GM18499 (cell line): ENCODE results near the gene IRS2.

Experiments
- ATAC-seq: cut with Tn5 transposase; IDR thresholded peaks from one replicate; pipeline ENCODE4 v1.9.1; 2021; ENCODE audit warnings: moderate number of reproducible peaks; ENCODE audit not compliant: insufficient read depth, unreplicated experiment

IRS2 gene

DNA sequence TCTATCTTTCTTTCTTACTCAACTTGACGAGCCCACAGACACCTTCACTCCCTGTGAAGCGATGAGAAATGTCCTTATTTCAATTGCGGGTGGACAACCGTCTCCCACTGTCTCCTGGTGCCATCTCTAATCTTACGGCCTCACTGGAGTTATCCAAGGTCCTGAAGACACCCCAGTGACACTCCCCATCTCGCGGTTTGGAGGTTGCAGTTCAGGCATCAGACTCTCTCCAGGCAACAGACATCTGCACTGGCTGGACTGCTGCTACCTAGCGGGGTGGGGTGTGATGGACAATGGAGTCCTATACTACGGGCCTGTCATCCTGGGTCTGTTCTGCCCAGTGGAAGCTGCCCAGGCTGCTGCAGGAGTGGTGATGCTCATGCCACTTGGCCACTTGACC is 18.3 kb upstream of the IRS2 start:
- no peak for ATAC-seq

GRCh38 chr13:109803825-109804224 is 17.4 kb upstream of the IRS2 start:
- ATAC-seq, result no peak

DNA sequence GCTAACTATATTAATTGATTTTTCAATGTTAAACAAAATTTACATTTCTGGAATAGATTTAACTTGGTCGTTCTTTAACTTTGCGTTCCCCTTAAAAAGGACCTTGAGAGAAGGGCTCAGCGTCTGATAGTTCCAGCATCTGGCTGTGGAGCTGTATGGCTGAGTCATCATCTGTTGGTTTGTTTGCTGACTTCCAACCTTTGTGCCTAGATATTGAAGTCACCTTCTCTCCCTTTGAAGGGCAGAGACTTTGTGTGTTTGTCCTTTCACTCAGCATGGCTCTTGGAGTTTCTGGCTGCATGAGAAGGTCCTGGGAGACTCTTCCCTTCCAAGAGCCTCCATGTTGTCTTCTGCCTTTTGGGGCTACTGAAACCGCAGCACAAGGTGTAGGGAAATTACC is 16.6 kb upstream of the IRS2 start:
- ATAC-seq, result no peak

- no peak for ATAC-seq
These were observed 8.6 kb upstream of the IRS2 start for GRCh38 chr13:109795011-109795410.

DNA sequence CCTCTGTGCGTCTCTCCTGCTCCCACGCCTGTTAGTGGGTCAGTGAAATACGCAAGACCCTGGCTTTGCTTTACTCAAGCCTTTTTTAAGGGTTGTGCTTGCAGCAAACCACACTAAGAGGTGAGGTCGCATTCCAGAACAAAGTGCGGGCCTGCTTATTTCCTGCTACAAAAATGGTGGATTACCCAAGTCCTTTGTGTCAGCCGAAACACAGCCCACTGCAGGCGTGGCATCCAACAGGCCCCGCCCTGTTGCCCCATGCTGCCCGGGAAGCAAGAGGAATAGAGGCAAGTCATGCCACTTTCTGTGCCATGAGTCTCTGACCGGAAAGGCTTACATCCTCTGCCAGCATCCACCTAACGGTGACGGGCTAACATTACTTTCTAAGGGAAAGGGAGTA is 7.7 kb upstream of the IRS2 start:
- no peak for ATAC-seq

DNA sequence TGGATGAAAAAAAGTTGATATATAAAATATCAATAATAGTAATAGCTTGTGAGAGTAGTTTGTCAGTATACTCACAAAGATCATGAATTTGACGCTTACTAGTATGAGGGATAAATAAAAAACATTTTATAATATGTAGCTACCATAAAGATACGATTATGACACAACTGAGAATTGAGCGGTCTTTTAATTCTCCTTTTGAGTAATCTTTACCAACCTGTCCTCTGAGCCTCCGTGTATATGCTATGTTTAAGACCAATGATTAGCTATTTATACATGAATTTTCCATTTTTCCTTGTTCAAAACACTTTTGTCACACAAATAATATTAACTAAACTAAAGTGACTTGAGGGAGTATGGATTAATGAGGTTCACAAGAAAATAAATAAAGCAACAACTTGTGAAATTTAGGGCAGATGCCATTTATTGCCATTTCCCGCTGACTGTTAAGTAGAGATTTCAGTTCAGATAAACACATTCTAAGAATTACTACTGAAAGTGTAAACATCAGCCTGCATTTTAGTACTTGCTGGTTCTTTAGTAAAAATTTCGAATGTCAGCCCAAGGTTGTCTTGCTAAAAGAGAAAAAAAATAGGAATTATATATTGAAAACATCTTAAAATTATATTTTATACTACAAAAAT is 6.2 kb upstream of the IRS2 start:
- ATAC-seq, result no peak

GRCh38 chr13:109790942-109791605 is 4.7 kb upstream of the IRS2 start:
- no peak for ATAC-seq

GRCh38 chr13:109790086-109790485 is 3.7 kb upstream of the IRS2 start:
- no peak for ATAC-seq

- ATAC-seq, result no peak
These were observed 2.9 kb upstream of the IRS2 start for GRCh38 chr13:109789262-109789661.

DNA sequence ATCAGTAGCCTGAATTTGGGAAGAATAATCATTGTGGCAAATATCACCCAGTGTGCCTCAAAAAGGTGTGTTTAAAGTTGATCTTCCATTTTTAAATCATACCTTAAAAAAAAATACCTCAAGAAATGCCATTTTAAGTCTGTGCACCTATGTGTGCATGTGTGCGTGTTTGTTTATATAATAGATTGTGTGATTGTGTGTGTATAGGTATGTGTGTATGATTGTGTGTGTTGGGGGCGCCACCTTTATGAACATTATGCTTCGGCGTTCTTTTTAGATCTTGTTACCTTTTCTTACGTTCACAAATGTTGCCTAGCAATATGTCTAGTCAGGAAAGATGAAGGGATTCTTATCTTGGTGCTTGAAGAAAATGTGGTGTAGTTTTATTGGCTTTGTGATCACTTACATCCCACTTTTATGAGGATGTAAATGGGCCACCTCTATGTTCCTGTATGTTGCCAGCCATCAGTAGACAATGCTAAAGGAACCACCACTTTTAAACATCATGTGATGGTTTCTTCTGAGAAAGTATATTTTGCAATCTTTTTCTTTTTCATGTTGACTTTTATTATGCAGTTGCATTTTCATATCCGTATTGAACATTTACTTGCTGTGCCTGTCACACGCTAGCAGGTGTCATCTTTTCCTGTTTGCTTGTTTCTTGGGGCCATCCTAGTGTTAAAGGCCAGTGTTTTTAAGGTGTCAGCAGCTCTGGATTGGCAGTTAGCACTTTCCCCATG is 2.2 kb upstream of the IRS2 start:
- no peak for ATAC-seq

DNA sequence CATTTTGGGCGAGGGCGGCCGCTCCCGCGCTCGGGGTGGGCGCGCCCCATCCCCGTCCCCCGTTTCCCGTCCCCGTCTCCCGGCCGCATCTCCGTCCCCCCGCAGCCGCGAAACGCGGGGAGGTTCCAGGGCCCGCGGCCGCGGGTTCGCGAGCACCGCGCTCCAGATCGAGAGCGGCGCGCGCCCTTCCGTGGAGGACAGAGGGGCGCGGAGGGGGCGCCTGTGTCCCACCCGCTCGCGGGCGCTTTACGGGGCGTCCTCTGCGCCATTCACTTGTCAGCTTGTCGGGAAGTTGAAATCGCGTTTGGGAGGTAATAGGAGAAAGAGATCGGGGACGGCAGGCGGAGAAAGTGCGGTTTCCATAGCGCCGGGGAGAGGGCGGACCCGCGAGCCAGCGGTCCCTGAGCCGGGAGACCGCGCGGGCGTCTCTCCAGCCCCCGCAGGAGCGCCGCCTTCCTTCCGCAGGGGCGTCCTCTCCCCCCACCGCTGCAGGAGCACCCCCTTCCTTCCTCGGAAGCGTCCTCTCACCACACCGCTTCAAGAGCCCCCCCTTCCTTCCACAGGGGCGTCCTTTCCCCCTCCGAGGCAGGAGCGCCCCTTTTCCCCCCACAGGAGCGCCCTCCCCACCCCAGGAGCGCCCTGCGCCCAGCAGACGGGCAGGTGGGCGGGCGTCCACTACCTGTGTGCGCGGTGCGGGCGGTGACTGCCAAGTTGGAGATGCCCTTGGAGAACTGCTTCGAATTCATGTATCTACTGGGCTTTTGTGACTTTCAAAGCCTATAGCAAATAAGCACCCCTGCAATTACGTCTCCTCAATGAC is 962 bp upstream of the IRS2 start:
- ATAC-seq, result no peak

DNA sequence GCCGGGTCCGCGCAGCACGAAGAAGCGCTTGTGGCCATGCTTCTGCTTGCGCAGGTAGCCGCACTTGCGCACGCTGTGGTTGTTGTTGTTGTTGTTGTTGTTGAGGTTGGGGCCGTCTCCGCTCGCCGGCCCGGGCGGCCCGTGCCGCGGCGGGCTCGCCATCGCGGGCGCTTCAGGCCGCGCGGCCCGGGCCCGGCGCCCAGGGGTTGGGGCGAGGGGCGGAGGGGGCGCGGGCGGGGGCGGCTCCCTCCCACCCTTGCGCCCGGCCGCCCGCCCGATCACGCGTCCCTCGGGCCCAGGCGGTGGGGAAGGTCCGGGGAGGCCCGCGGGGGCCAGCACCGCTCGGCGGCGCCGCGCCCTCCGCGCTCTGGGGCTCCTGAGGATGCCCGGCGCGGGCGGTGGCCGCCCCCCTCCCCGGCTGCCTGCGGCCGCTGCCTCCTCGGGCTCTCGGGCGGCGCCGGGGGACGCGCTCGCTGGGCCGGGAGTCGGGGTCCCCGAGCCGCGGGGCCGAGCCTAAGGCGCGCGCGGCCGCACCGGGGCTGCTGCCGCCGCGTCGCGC is 412 bp downstream of the IRS2 start:
- ATAC-seq, result peak; percentile 2

GRCh38 chr13:109785141-109785891 is 1.1 kb downstream of the IRS2 start:
- ATAC-seq, result no peak

- ATAC-seq, result no peak
These were observed 1.7 kb downstream of the IRS2 start for GRCh38 chr13:109784590-109785140.

GRCh38 chr13:109783815-109784589 is 2.4 kb downstream of the IRS2 start:
- no peak for ATAC-seq

DNA sequence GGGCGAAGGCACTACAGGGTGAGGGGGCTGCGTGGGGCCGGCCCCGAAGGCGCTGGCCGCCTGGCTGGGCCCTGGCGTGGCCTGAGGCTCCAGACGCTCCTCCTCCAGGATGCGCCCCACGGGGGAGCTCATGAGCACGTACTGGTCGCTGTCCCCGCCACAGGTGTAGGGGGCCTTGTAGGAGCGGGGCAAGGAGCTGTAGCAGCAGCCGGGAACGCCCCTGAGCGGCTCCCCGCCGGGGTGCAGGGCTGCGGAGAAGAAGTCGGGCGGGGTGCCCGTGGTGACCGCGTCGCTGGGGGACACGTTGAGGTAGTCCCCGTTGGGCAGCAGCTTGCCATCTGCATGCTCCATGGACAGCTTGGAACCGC is 3.0 kb downstream of the IRS2 start:
- no peak for ATAC-seq

- ATAC-seq, result no peak
These were observed 3.5 kb downstream of the IRS2 start for GRCh38 chr13:109782823-109783431.

DNA sequence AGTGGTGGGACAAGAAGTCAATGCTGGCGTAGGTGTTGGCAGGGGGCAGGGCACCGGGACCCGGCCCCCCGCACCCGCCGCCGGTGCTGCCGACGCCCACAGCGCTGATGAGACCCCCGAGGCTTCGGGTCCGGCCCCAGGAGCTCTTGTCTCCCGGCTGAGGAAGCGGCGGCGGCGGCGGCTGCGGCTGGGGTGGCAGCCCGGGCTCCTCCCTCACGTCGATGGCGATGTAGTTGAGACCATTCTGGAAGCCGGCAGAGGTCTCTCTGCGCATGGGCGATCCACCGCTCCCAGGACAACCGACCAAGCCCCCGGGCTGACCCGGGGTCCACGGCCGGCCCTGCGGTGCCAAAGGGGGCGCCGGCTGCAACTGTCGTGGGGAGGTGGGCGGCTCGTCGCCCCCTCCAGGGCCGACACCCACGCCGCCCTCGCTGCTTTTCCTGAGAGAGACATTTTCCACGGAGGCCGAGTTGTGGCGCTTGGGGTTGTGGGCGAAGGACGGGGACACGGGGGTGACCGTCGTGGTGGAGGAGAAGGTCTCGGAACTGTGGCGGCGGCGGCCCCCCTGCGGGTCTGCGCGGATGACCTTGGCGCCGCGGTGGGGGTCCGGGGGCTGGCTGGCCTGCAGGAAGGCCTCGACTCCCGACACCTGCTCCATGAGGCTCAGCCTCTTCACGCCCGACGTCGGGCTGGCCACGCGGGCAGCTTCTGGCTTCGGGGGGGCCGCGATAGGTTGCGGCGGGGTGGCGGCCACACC is 4.1 kb downstream of the IRS2 start:
- no peak for ATAC-seq
